ENCODE measurements around the gene INO80E.

GRCh38 chr16:30006659-30007377 is 10.8 kb downstream of the INO80E start:
- TF ChIP-seq CTCF (IDR thresholded peaks at IDR 0.05 in 2 of 3, conservative IDR thresholded peaks at IDR 0.05 in 1 of 3; ENCODE audit: borderline replicate concordance in 1 of 3, insufficient read depth in 1 of 3, low read depth in 2 of 3, low read length in 2 of 3) (no peak), POLR2AphosphoS5 (IDR thresholded peaks at IDR 0.05; ENCODE audit: low read depth, low read length) (no peak), EZH2phosphoT487 (IDR thresholded peaks at IDR 0.05; ENCODE audit: borderline replicate concordance) (no peak)

All from HCT116 (cell line).